GM10248 (cell line): Measurements from ENCODE around the gene C2CD3.

Experiments
- CTCF ChIA-PET: fragments of 300-600 bp; sonication (Branson Sonifier 250); formaldehyde crosslinking; extraction: SDS; loops from one replicate; lab custom pipeline; 2021; ENCODE audit warnings: antibody characterized with exemption; lab: Yijun Ruan, JAX
- POLR2A ChIA-PET: fragments of 350-650 bp; sonication (Branson Sonifier 250); formaldehyde crosslinking; extraction: SDS; loops from one replicate; lab custom pipeline; 2020; ENCODE audit warnings: antibody characterized with exemption; lab: Yijun Ruan, JAX
- DNase-seq: peaks from one replicate; pipeline ENCODE4 v3.0.0; 2012; ENCODE audit errors: extremely low spot score
- TF ChIP-seq, protein P1 (sequence below): IDR thresholded peaks from 2 replicates; pipeline ENCODE4 v1.5.1; 2012; ENCODE audit warnings: mild to moderate bottlenecking, low read depth; ENCODE audit errors: extremely low read depth, missing control alignments, control extremely low read depth

C2CD3 gene

DNA sequence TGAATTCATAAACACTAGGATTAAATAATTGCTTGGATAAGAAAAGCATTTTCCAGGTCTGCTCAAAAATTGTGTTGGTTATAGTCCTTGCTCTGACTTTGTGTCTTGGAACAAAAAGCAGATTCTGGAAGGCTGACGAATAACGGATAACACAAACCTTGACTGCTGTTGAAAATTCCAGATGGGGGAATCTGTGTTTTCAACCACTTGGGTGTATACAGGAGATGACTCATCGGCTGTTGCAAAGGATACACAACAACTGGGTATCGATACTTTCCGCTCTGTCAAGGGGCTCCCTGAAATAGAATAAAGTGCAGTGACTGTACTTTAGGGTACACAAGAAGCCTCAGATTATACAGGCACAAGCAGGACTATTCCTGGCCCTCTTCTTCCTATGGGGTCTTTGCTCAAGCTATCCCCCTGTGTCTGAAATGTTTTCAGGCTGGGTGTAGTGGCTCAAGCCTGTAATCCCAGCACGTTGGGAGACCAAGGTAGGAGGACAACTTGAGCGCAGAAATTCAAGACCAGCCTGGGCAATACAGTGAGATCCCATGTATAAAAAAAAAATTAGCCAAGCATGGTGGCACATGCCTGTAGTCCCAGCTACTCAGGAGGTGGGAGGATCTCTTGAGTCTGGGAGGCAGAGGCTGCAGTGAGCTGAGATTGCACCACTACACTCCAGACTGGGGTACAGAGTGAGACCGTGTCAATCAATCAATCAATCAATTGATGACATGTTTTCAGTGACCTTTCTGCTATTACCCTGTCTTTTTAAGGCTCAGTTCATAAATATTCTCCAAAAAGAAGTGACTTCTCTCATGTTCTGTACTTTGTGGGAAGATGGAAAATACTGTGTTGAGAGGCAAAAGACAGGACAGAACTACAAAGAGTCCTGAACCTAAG lies 113.3 kb downstream of the C2CD3 start:
- CTCF ChIA-PET: interaction anchor here (1.9 kb wide), 1 partner anchor 10 kb away, joined by 7 read pairs; no protein-coding TSS in a partner anchor
- no peak for DNase-seq
- TF ChIP-seq, protein P1, sequence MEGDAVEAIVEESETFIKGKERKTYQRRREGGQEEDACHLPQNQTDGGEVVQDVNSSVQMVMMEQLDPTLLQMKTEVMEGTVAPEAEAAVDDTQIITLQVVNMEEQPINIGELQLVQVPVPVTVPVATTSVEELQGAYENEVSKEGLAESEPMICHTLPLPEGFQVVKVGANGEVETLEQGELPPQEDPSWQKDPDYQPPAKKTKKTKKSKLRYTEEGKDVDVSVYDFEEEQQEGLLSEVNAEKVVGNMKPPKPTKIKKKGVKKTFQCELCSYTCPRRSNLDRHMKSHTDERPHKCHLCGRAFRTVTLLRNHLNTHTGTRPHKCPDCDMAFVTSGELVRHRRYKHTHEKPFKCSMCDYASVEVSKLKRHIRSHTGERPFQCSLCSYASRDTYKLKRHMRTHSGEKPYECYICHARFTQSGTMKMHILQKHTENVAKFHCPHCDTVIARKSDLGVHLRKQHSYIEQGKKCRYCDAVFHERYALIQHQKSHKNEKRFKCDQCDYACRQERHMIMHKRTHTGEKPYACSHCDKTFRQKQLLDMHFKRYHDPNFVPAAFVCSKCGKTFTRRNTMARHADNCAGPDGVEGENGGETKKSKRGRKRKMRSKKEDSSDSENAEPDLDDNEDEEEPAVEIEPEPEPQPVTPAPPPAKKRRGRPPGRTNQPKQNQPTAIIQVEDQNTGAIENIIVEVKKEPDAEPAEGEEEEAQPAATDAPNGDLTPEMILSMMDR: no peak
- POLR2A ChIA-PET: no interaction called here

DNA sequence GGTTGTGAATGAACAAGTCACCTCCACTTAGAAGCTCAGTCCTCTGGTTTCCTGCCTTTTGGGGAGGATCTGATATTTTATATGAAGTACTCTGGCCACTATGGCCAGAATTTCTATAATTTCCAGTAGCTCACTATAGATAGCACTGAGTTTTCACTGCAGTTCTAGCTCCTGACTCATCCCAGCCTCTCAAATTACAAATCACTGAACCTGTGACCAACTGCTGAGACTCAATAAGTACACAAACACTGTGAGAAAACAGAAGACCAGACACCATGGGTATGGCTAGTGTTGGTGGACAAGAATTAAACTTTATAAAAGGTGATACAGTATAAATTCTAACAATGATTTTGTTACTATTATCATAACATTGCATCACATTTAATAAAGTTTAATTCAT lies 114.9 kb downstream of the C2CD3 start:
- ChIA-PET CTCF (interaction anchor here (0.8 kb wide), 1 partner anchor 9 kb away, joined by 3 read pairs; no protein-coding TSS in a partner anchor), POLR2A (no interaction called here)
- DNase-seq: no peak
- TF ChIP-seq, protein P1: no peak

DNA sequence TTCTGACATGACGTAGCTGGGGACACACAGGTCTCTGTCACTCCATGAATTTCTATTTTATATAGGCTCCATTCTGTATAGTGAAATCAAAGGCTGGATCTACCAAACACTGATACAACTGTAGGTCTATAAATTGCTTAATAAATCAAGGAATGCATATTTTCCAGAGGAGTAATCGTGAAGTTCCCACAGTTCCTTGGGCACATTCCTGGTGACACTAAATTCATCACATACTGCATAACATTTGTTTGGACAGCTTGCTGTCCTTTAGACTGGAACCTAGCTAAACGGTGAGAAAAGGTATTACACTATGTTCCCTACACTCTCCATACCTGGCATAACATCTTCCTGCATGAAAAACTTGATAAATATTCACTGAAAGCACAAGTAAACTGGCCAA lies 120.3 kb downstream of the C2CD3 start:
- ChIA-PET POLR2A (no interaction called here), CTCF (interaction anchor here (1.9 kb wide), 1 partner anchor 87 kb away, joined by 5 read pairs; no protein-coding TSS in a partner anchor)
- DNase-seq: no peak
- TF ChIP-seq, protein P1: no peak

DNA sequence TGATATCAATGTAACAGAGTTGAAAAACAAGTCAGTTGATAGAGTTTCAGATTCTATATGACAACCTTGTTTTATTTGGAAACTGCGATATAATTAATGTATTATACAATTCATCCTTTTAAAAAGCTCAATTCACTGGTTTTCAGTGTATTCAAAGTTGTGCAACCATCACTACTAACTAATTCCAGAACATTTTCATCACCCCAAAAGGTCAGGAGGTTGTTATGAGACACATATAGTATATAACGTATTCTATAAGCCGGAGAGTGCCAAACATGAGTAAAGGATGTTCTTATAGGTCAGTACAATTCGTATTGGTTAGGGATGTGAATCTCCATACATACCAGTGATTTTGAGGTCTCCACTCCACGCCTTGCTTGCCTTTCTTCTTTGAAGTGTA lies 121.8 kb downstream of the C2CD3 start:
- no peak for DNase-seq
- POLR2A ChIA-PET: no interaction called here
- TF ChIP-seq, protein P1: no peak
- CTCF ChIA-PET: interaction anchor here (1.0 kb wide), 2 partner anchors 11 to 84 kb away, joined by 3 read pairs; no protein-coding TSS in a partner anchor

DNA sequence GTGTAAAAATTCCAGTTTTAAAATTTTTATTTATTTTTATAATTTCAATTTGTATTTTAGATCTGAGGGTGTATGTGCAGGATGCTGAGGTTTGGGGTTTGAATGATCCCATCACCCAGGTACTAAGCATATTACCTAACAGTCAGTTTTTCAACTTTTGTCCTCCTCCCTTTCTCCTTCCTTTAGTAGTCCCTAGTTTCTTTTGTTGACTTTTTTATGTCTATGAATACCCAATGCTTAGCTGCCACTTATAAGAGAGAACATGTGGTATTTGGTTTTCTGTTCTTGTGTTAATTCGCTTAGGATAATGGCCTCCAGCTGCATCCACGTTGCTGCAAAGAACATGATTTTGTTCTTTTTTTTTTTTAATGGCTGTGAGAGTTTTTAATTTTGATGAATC lies 126.3 kb downstream of the C2CD3 start:
- TF ChIP-seq, protein P1: no peak
- POLR2A ChIA-PET: no interaction called here
- DNase-seq: no peak
- CTCF ChIA-PET: interaction anchor here (1.2 to 1.3 kb wide), 2 partner anchors 13 to 81 kb away, joined by 3 to 5 read pairs; no protein-coding TSS in a partner anchor

DNA sequence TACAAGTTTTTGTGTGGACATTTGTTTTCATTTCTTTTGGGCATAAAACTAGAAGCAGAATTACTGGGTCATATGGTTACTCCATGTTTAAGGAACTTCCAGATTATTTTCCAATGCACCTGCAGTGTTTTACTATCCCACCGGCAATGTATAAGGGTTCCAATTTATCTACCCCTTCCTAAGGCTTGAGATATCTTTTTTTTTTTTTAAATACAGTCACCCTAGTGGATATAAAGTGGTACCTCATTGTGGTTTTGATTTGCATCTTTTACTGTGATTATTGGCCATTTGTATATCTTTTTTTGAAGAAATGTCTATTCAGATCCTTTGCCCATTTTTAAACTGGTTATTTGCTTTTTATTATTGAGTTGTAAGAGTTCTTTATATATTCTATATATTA lies 127.4 kb downstream of the C2CD3 start:
- TF ChIP-seq, protein P1: no peak
- POLR2A ChIA-PET: no interaction called here
- DNase-seq: no peak
- CTCF ChIA-PET: no interaction called here
